Smooth muscle cell of the brain vasculature (primary cell): Measurements from ENCODE around the gene PDE10A.
"Not testable (repeated sequence)": the region's sequence is repeated elsewhere in the genome, so short reads cannot be mapped to it uniquely, and the experiment has no call there.

Experiments used
- DNase-seq: peaks from one replicate; pipeline ENCODE4 v3.0.0-alpha.2; 2012; ENCODE audit warnings: low read depth, low spot score

The PDE10A gene

GRCh38 chr6:165586706-165587105, 76.3 kb downstream of the PDE10A start:
- no peak for DNase-seq

- DNase-seq, result no peak
These were observed 78.0 kb downstream of the PDE10A start for GRCh38 chr6:165585060-165585459.

DNA sequence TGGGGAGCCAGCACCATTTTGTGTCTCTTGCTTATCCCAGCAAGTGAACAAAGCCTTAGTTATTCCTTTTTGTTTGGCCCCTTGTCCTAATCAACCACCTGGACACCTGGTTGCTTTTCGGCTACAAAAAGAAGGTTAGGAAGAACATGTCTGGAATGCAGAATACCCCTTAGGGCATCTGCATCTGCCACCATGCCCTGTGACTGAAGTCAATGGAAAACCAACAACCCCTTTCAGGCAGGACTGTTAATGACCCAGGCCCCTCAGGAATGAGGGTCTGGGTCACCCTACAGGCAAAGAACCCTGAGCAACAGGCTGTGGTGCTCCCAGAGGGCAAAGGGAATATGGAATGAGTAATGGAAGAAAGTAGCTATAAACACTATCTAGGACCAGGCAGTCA, 78.5 kb downstream of the PDE10A start:
- DNase-seq, result no peak

GRCh38 chr6:165581678-165582077, 81.4 kb downstream of the PDE10A start:
- no peak for DNase-seq

- DNase-seq, result no peak
These were observed 82.9 kb downstream of the PDE10A start for GRCh38 chr6:165580136-165580535.

DNA sequence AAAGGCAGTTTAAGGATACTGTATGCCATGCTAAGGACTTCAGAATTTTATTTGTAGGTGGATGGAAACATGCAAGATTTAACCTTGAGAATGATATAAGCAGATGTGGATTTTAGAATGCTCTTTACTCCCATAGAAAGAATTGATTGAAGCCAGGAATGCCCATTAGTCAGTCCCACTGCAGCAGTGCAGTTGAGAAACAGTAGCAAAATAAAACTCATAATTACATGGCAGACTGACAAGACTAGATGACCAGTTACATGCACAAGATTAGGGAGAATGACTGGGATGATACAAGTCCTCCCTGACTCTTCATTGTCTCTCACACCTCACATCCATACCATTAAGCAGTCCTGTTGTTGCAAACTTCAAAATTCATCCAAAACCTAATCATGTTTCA, 83.9 kb downstream of the PDE10A start:
- DNase-seq, result no peak

- no peak for DNase-seq
These were observed 85.5 kb downstream of the PDE10A start for GRCh38 chr6:165577556-165577955.

- DNase-seq, result no peak
These were observed 87.9 kb downstream of the PDE10A start for GRCh38 chr6:165575158-165575549.

- DNase-seq, result no peak
These were observed 88.6 kb downstream of the PDE10A start for GRCh38 chr6:165574220-165575157.

- peak; percentile 89 for DNase-seq
These were observed 89.4 kb downstream of the PDE10A start for GRCh38 chr6:165573671-165574070.

DNA sequence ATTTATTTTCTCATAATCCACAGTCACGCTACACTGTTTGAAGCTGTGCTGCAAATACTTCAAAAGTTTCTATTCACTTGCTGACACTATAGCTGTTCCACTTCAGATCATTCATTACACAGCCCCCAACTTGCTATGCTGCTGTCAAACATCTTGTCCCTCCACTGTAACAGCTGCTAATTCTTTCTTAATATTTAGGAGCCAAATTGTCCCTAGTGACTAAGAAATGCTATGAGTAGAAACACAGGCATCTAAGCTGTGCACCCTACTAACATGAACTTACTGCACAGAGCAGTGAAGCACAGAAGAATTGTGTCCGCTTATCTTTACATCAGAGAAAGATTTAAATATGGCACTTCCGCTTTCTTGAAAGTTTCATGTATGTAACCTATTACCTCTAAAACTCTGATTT, 91.3 kb downstream of the PDE10A start:
- no peak for DNase-seq

GRCh38 chr6:165571068-165571682, 91.9 kb downstream of the PDE10A start:
- DNase-seq, result no peak

DNA sequence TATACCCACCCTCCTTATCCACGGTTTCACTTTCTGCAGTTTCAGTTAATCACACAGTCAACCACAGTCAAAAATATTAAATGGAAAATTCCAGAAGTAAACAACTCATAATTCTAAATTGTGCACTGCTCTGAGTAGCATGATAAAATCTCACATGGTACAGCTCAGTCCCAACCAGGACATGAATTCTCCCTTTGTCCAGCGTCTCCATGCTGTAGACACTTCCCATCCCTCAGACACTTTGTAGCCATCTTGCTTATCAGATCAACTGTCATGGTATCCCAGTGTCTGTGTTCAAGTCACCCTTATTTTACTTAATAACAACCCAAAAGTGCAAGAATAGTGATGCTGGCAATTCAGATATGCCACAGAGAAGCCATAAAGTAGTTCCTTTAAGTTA, 94.7 kb downstream of the PDE10A start:
- no peak for DNase-seq

DNA sequence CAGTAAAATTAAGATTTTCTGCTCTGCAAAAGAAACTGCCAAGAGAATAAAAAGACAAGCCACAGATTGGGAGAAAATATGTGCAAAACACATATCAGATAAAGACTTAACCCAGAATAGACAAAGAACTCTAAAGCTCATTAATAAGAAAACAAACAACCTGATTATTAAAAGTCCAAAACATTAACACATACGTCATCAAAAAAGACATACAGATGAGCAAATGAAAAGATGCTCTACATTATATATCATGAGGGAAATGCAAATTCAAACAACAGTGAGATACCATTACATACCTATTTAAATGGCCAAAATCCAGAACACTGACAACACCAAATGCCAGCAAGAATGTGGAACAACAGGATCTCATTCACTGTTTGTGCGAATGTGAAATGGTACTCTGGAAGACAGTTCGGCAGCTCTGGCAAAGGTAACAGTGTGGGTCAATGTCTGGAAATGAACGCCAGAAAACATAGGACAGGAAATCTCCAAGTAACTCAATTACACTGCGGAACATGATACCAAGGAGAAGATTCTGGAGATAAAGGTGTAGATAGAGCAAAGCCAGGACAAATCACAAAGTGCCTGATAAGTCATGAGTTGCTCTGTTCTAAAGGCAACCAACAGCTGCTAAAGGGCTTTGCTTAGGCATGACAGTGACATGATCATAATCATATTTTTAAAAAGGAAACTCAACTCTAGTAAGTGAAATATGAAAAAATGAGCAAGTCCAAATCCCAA, 96.8 kb downstream of the PDE10A start:
- DNase-seq, result no peak

- DNase-seq, result no peak
These were observed 100.5 kb downstream of the PDE10A start for GRCh38 chr6:165562421-165563090.

DNA sequence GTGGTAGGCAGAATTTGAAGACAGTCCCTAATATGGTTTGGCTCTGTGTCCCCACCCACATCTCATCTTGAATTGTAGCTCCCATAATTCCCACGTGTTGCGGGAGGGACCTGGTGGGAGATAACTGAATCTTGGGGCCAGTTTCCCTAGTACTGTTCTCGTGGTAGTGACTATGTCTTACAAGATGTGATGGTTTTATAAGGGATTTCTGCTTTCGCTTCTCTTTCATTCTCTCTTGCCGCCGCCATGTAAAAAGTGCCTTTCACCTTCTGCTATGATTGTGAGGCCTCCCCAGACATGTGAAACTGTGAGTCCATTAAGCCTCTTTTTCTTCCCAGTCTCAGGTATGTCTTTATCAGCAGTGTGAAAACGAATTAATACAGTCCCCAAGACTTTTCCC, 103.4 kb downstream of the PDE10A start:
- DNase-seq, result no peak

- DNase-seq, result not testable (repeated sequence)
These were observed 104.9 kb downstream of the PDE10A start for GRCh38 chr6:165558097-165558496.

- DNase-seq, result no peak
These were observed 105.4 kb downstream of the PDE10A start for GRCh38 chr6:165557674-165558073.

- peak; percentile 50 for DNase-seq
These were observed 106.8 kb downstream of the PDE10A start for GRCh38 chr6:165556116-165556843.

DNA sequence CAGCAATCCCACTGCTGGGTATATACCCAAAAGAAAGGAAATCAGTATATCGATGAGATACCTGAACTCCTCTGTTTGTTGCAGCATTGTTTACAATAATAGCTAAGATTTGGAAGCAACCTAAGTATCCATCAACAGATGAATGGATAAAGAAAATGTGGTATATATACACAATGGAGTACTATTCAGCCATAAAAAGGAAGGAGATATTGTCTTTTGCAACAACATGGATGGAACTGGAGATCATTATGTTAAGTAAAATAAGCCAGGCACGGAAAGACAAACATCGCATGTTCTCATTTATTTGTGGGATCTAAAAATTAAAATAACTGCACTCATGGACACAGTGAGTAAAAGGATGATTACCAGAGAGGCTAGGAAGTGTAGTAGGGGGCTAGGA, 108.4 kb downstream of the PDE10A start:
- not testable (repeated sequence) for DNase-seq

DNA sequence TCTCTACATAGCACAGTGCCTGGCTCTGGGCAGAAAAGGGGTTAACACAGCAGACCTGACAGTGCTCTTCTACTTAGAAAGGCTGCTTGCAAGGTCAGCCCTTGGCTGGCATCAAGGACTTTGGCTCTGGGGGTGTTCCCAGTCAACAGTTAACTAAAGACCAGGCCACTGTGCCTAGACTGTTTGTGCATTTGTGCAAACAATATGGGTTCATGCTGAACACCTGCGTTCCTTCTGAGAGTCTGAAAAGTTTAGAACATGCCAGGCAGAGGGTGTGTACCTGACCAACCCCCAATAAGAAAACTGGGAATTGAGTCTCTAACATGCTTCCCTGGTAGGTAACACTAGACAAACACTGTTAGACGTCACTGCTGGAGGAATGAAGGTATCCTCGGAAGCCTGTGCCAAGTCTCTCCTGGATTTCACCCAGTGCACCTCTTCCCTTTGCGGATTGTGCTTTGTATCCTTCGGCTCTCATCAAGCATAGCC, 110.7 kb downstream of the PDE10A start:
- no peak for DNase-seq
